H9 (cell line): ENCODE data around the gene LRRC58. TPM values are rescaled to one million over a fixed set of nuclear protein-coding genes. Genes with fewer than 3 reads are reported as not detected.
A peak's percentile ranks its signal among the peaks of the same experiment; 100 is the strongest.

Experiments used
- DNase-seq: peaks from one replicate; pipeline ENCODE4 v3.0.0-alpha.2; 2017
- H2AFZ ChIP-seq: one replicate; pipeline ENCODE4 v1.6.1; 2013; ENCODE audit warnings: mild to moderate bottlenecking, low read length, control low read depth, moderate library complexity
- H2AK5ac ChIP-seq: 2 replicates; pipeline ENCODE4 v1.6.1; 2013; ENCODE audit warnings: low read length, control low read depth, mixed read lengths; ENCODE audit not compliant: insufficient read length
- H2BK120ac ChIP-seq: one replicate; pipeline ENCODE4 v1.6.1; 2013; ENCODE audit warnings: low read depth, mild to moderate bottlenecking, low read length, control low read depth, inconsistent platforms; ENCODE audit not compliant: poor library complexity, severe bottlenecking
- H2BK12ac ChIP-seq: 2 replicates; pipeline ENCODE4 v1.6.1; 2013; ENCODE audit warnings: low read length, control low read depth, mixed read lengths, low read depth; ENCODE audit not compliant: insufficient read length
- H2BK15ac ChIP-seq: 2 replicates; pipeline ENCODE4 v1.6.1; 2013; ENCODE audit warnings: low read depth, low read length, control low read depth
- H2BK20ac ChIP-seq: one replicate; pipeline ENCODE4 v1.6.1; 2013; ENCODE audit warnings: low read depth, mild to moderate bottlenecking, low read length, control low read depth, inconsistent platforms; ENCODE audit not compliant: poor library complexity, severe bottlenecking
- H2BK5ac ChIP-seq: 2 replicates; pipeline ENCODE4 v1.6.1; 2013; ENCODE audit warnings: low read length, control low read depth, mixed read lengths; ENCODE audit not compliant: insufficient read length
- H3K14ac ChIP-seq: 2 replicates; pipeline ENCODE4 v1.6.1; 2013; ENCODE audit warnings: low read length, control low read depth; ENCODE audit not compliant: insufficient read depth
- H3K18ac ChIP-seq: 2 replicates; pipeline ENCODE4 v1.6.1; 2013; ENCODE audit warnings: low read depth, mild to moderate bottlenecking, mixed read lengths, low read length, control low read depth; ENCODE audit not compliant: insufficient read length
- H3K23ac ChIP-seq: 2 replicates; pipeline ENCODE4 v1.6.1; 2013; ENCODE audit warnings: low read length, control low read depth, mixed read lengths, low read depth; ENCODE audit not compliant: insufficient read length
- H3K23me2 ChIP-seq: 2 replicates; pipeline ENCODE4 v1.6.1; 2013; ENCODE audit warnings: low read depth, mild to moderate bottlenecking, mixed read lengths, low read length, control low read depth; ENCODE audit not compliant: insufficient read length, poor library complexity, severe bottlenecking
- H3K27ac ChIP-seq: 2 replicates; pipeline ENCODE4 v1.5.1; 2013; ENCODE audit warnings: low read length, control low read depth, mixed read lengths, low read depth; ENCODE audit not compliant: insufficient read length
- H3K27me3 ChIP-seq: 2 replicates; pipeline ENCODE4 v1.6.1; 2013; ENCODE audit warnings: low read length, control low read depth, inconsistent platforms; ENCODE audit not compliant: insufficient read depth
- H3K4ac ChIP-seq: 2 replicates; pipeline ENCODE4 v1.6.1; 2013; ENCODE audit warnings: low read depth, mild to moderate bottlenecking, control low read depth, inconsistent platforms, low read length, moderate library complexity
- H3K4me1 ChIP-seq: 2 replicates; pipeline ENCODE4 v1.6.1; 2013; ENCODE audit warnings: low read length, control low read depth, inconsistent platforms; ENCODE audit not compliant: insufficient read depth
- H3K4me2 ChIP-seq: 2 replicates; pipeline ENCODE4 v1.6.1; 2013; ENCODE audit warnings: low read length, control low read depth, mixed read lengths; ENCODE audit not compliant: insufficient read length, insufficient read depth
- H3K56ac ChIP-seq: 2 replicates; pipeline ENCODE4 v1.6.1; 2013; ENCODE audit warnings: low read depth, mild to moderate bottlenecking, mixed read lengths, low read length, control low read depth; ENCODE audit not compliant: insufficient read length
- H3K79me1 ChIP-seq: 2 replicates; pipeline ENCODE4 v1.6.1; 2013; ENCODE audit warnings: low read depth, mild to moderate bottlenecking, moderate library complexity, low read length, control low read depth, inconsistent platforms; ENCODE audit not compliant: insufficient read depth, poor library complexity, severe bottlenecking
- H3K79me2 ChIP-seq: 2 replicates; pipeline ENCODE4 v1.6.1; 2013; ENCODE audit warnings: low read length, control low read depth, inconsistent platforms; ENCODE audit not compliant: insufficient read depth
- H3K9ac ChIP-seq: 2 replicates; pipeline ENCODE4 v1.6.1; 2013; ENCODE audit warnings: low read length, control low read depth, mixed read lengths; ENCODE audit not compliant: insufficient read length; ENCODE audit errors: extremely low read depth
- H3K9me3 ChIP-seq: one replicate; pipeline ENCODE4 v1.6.1; 2013; ENCODE audit warnings: low read depth, low read length, inconsistent platforms; ENCODE audit not compliant: control insufficient read depth
- H3T11ph ChIP-seq: one replicate; pipeline ENCODE4 v1.6.1; 2013; ENCODE audit warnings: mild to moderate bottlenecking, low read length, control low read depth, inconsistent platforms
- H4K20me1 ChIP-seq: one replicate; pipeline ENCODE4 v1.6.1; 2013; ENCODE audit not compliant: control insufficient read depth, insufficient read length, insufficient read depth
- H4K5ac ChIP-seq: 2 replicates; pipeline ENCODE4 v1.6.1; 2013; ENCODE audit warnings: low read depth, mild to moderate bottlenecking, mixed read lengths, low read length, control low read depth; ENCODE audit not compliant: insufficient read length
- H4K8ac ChIP-seq: replicated peaks from 2 replicates; pipeline ENCODE4 v1.6.1; 2013; ENCODE audit warnings: low read length, control low read depth, mixed read lengths, low read depth; ENCODE audit not compliant: insufficient read length
- H4K91ac ChIP-seq: 2 replicates; pipeline ENCODE4 v1.6.1; 2013; ENCODE audit warnings: low read depth, mild to moderate bottlenecking, moderate library complexity, mixed read lengths, low read length, control low read depth; ENCODE audit not compliant: insufficient read length
- H3K27ac Mint-ChIP-seq, 3 experiments: 2 replicates in 2 of 3; 3 replicates in 1 of 3; pipeline ENCODE4 v1.8.0; 2020 to 2021; ENCODE audit warnings: mixed read lengths in 3 of 3, mild to moderate bottlenecking in 1 of 3, moderate library complexity in 1 of 3
- H3K27me3 Mint-ChIP-seq: 2 replicates; pipeline ENCODE4 v1.8.0; 2021; ENCODE audit warnings: low read depth, mild to moderate bottlenecking, moderate library complexity, mixed read lengths
- H3K36me3 Mint-ChIP-seq, 3 experiments: 2 replicates in 2 of 3; 3 replicates in 1 of 3; pipeline ENCODE4 v1.8.0; 2020 to 2021; ENCODE audit warnings: low read depth in 3 of 3, mixed read lengths in 3 of 3; ENCODE audit not compliant: insufficient read depth in 1 of 3
- H3K4me1 Mint-ChIP-seq, 2 experiments: 2 replicates each; pipeline ENCODE4 v1.8.0; 2020; ENCODE audit warnings: mixed read lengths in 2 of 2
- H3K4me3 Mint-ChIP-seq, 2 experiments: 2 replicates in 1 of 2; 3 replicates in 1 of 2; pipeline ENCODE4 v1.8.0; 2020 to 2021; ENCODE audit warnings: mild to moderate bottlenecking in 2 of 2, mixed read lengths in 2 of 2, moderate library complexity in 1 of 2
- H3K9me3 Mint-ChIP-seq, 2 experiments: 2 replicates in 1 of 2; 3 replicates in 1 of 2; pipeline ENCODE4 v1.8.0; 2020; ENCODE audit warnings: mild to moderate bottlenecking in 2 of 2, mixed read lengths in 2 of 2, moderate library complexity in 1 of 2
- WGBS: extraction: QIAGEN DNeasy Blood & Tissue Kit; methylation state at CpG from one replicate; pipeline ENCODE4 v1.1.7; 2013; ENCODE audit warnings: missing lambda C conversion rate, low lambda C conversion rate, mixed read lengths; ENCODE audit not compliant: insufficient read length; ENCODE audit errors: extremely low coverage; 5-methylcytosine and 5-hydroxymethylcytosine counted together
- total RNA-seq: library from RNA; stranded (reverse); gene quantifications from 2 replicates; pipeline ENCODE4 v1.2.1, GENCODE V29; 2021
- TF ChIP-seq, protein P1 (sequence below): fragments of 200-600 bp; sonication (generic); conservative IDR thresholded peaks from 3 replicates; pipeline ENCODE4 v1.8.0; 2021; ENCODE audit warnings: antibody characterized with exemption, mild to moderate bottlenecking

Gene LRRC58
- total RNA-seq, 1 experiment from 2014 or later: 18.2 TPM

DNA sequence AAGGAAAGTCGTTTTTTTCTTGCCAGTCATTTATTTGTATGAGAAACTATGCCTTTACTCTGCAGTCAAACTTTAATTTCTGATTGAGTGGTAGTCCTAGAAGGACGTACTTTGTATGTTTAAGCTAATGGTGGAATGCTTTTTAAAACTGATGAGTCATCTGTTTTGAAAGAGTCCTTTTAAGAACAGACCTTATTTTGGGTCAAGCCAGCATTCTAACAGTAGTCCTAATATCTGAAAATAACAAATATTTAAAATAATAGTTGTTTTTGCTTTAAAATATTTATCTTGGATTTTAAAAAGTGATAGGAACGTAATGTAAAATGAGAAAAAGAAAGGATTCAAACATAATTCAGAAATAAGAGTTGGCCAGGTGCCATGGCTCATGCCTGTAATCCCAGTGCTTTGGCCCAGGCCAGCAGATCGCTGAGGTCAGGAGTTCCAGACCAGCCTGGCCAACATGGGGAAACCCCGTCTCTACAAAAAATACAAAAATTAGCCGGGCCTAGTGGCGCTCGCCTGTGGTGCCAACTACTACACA is 1.3 kb upstream of the LRRC58 start:
- H3K23ac ChIP-seq: no peak overlapping the region
- H2AFZ ChIP-seq: no peak overlapping the region
- H3K18ac ChIP-seq: no peak overlapping the region
- no peak overlapping the region for H2BK12ac ChIP-seq
- no peak overlapping the region for H3K27ac ChIP-seq
- H3K4me1 Mint-ChIP-seq: peaks cover 17 to 18% of the 10 kb centered on the region in 2 experiments
- no peak overlapping the region for H2BK120ac ChIP-seq
- no peak overlapping the region for H3K4ac ChIP-seq
- no peaks in the 10 kb centered on the region for H3K9me3 Mint-ChIP-seq
- H3K14ac ChIP-seq: no peak overlapping the region
- no peak overlapping the region for H4K5ac ChIP-seq
- no peaks in the 10 kb centered on the region for H3K79me1 ChIP-seq
- no peak for DNase-seq
- H3K4me3 Mint-ChIP-seq: peak overlapping the region; percentile 65 to 82; a peak in 3 of 5 replicates
- H3K27me3 Mint-ChIP-seq: peaks cover 5% of the 10 kb centered on the region
- H2BK15ac ChIP-seq: no peak overlapping the region
- H3K23me2 ChIP-seq: peaks cover 12% of the 10 kb centered on the region
- no peak overlapping the region for H3K9ac ChIP-seq
- no peak overlapping the region for H2AK5ac ChIP-seq
- H4K20me1 ChIP-seq: no peaks in the 10 kb centered on the region
- 100% methylated on average over 1 of the region's 8 CpGs for WGBS
- no peaks in the 10 kb centered on the region for H3K9me3 ChIP-seq
- H2BK20ac ChIP-seq: no peak overlapping the region
- H3T11ph ChIP-seq: no peak overlapping the region
- peaks cover 4% of the 10 kb centered on the region; the same call in 1 of the 2 replicates for H3K4me1 ChIP-seq
- no peak overlapping the region for H4K91ac ChIP-seq
- no peaks in the 10 kb centered on the region; the same call in 1 of the 2 replicates for H3K79me2 ChIP-seq
- H3K56ac ChIP-seq: no peak overlapping the region
- H2BK5ac ChIP-seq: no peak overlapping the region
- H3K4me2 ChIP-seq: no peak overlapping the region
- H3K27me3 ChIP-seq: no peaks in the 10 kb centered on the region
- peak overlapping the region in 1 of 3 experiments; percentile 29; a peak in 1 of 7 replicates for H3K27ac Mint-ChIP-seq
- peaks cover 0 to 6% (median 3%) of the 10 kb centered on the region in 3 experiments; a peak in 5 of 7 replicates for H3K36me3 Mint-ChIP-seq
- TF ChIP-seq, protein P1, sequence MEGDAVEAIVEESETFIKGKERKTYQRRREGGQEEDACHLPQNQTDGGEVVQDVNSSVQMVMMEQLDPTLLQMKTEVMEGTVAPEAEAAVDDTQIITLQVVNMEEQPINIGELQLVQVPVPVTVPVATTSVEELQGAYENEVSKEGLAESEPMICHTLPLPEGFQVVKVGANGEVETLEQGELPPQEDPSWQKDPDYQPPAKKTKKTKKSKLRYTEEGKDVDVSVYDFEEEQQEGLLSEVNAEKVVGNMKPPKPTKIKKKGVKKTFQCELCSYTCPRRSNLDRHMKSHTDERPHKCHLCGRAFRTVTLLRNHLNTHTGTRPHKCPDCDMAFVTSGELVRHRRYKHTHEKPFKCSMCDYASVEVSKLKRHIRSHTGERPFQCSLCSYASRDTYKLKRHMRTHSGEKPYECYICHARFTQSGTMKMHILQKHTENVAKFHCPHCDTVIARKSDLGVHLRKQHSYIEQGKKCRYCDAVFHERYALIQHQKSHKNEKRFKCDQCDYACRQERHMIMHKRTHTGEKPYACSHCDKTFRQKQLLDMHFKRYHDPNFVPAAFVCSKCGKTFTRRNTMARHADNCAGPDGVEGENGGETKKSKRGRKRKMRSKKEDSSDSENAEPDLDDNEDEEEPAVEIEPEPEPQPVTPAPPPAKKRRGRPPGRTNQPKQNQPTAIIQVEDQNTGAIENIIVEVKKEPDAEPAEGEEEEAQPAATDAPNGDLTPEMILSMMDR: no peak
- no peak overlapping the region for H4K8ac ChIP-seq
